IPS-18a (cell line): ENCODE results near the gene ENPP3.

Experiments used
- H3K27ac ChIP-seq: one replicate; pipeline ENCODE4 v1.5.1; 2013; ENCODE audit warnings: low read length
- H3K27me3 ChIP-seq: one replicate; pipeline ENCODE4 v1.6.1; 2013; ENCODE audit warnings: mild to moderate bottlenecking, low read length; ENCODE audit not compliant: control insufficient read depth, insufficient read depth
- H3K36me3 ChIP-seq: one replicate; pipeline ENCODE4 v1.6.1; 2013; ENCODE audit warnings: low read depth, low read length; ENCODE audit not compliant: control insufficient read depth
- H3K4me1 ChIP-seq: one replicate; pipeline ENCODE4 v1.6.1; 2013; ENCODE audit warnings: low read depth, low read length; ENCODE audit not compliant: control insufficient read depth
- H3K4me3 ChIP-seq: one replicate; pipeline ENCODE4 v1.5.1; 2013; ENCODE audit warnings: low read length
- H3K9ac ChIP-seq: one replicate; pipeline ENCODE4 v1.6.1; 2013; ENCODE audit warnings: mild to moderate bottlenecking, low read length, moderate library complexity
- H3K9me3 ChIP-seq: one replicate; pipeline ENCODE4 v1.6.1; 2013; ENCODE audit warnings: low read depth, low read length; ENCODE audit not compliant: control insufficient read depth

Gene ENPP3

GRCh38 chr6:131773284-131773950 lies 136.3 kb downstream of the ENPP3 start:
- H3K27ac ChIP-seq = no peak overlapping the region
- no peak overlapping the region for H3K4me3 ChIP-seq
- no peak overlapping the region for H3K9ac ChIP-seq
- no peaks in the 10 kb centered on the region for H3K9me3 ChIP-seq
- no peaks in the 10 kb centered on the region for H3K36me3 ChIP-seq
- H3K4me1 ChIP-seq = no peaks in the 10 kb centered on the region
- no peaks in the 10 kb centered on the region for H3K27me3 ChIP-seq

GRCh38 chr6:131775886-131776285 lies 138.8 kb downstream of the ENPP3 start:
- Histone ChIP-seq H3K9me3 (no peaks in the 10 kb centered on the region), H3K9ac (no peak overlapping the region), H3K27ac (no peak overlapping the region), H3K4me3 (no peak overlapping the region), H3K4me1 (no peaks in the 10 kb centered on the region), H3K27me3 (no peaks in the 10 kb centered on the region), H3K36me3 (no peaks in the 10 kb centered on the region)

- no peak overlapping the region for H3K4me3 ChIP-seq
- H3K27me3 ChIP-seq = no peaks in the 10 kb centered on the region
- H3K36me3 ChIP-seq = no peaks in the 10 kb centered on the region
- no peak overlapping the region for H3K27ac ChIP-seq
- no peaks in the 10 kb centered on the region for H3K9me3 ChIP-seq
- no peak overlapping the region for H3K9ac ChIP-seq
- no peaks in the 10 kb centered on the region for H3K4me1 ChIP-seq
Measured at GRCh38 chr6:131776985-131777384, 139.9 kb downstream of the ENPP3 start.

GRCh38 chr6:131778169-131778568 lies 141.1 kb downstream of the ENPP3 start:
- Histone ChIP-seq H3K27ac (no peak overlapping the region), H3K9ac (no peak overlapping the region), H3K9me3 (no peaks in the 10 kb centered on the region), H3K4me1 (no peaks in the 10 kb centered on the region), H3K4me3 (no peak overlapping the region), H3K27me3 (no peaks in the 10 kb centered on the region), H3K36me3 (no peaks in the 10 kb centered on the region)

- Histone ChIP-seq H3K27me3 (no peaks in the 10 kb centered on the region), H3K4me1 (no peaks in the 10 kb centered on the region), H3K4me3 (no peak overlapping the region)
Measured at GRCh38 chr6:131779304-131779703, 142.2 kb downstream of the ENPP3 start.

GRCh38 chr6:131780600-131780999 lies 143.5 kb downstream of the ENPP3 start:
- Histone ChIP-seq H3K4me3 (no peak overlapping the region), H3K9me3 (no peaks in the 10 kb centered on the region), H3K9ac (no peak overlapping the region)

More at GRCh38 chr6:131779304-131779703, 142.2 kb downstream of the ENPP3 start:
- Histone ChIP-seq H3K9me3 (no peaks in the 10 kb centered on the region), H3K27ac (no peak overlapping the region), H3K36me3 (no peaks in the 10 kb centered on the region), H3K9ac (no peak overlapping the region)

GRCh38 chr6:131781687-131782086 lies 144.6 kb downstream of the ENPP3 start:
- H3K36me3 ChIP-seq = no peaks in the 10 kb centered on the region
- no peak overlapping the region for H3K4me3 ChIP-seq
- no peaks in the 10 kb centered on the region for H3K4me1 ChIP-seq
- H3K27me3 ChIP-seq = no peaks in the 10 kb centered on the region
- no peaks in the 10 kb centered on the region for H3K9me3 ChIP-seq
- no peak overlapping the region for H3K27ac ChIP-seq
- no peak overlapping the region for H3K9ac ChIP-seq

More at GRCh38 chr6:131780600-131780999, 143.5 kb downstream of the ENPP3 start:
- no peaks in the 10 kb centered on the region for H3K36me3 ChIP-seq
- no peak overlapping the region for H3K27ac ChIP-seq
- no peaks in the 10 kb centered on the region for H3K4me1 ChIP-seq
- H3K27me3 ChIP-seq = no peaks in the 10 kb centered on the region

- H3K27me3 ChIP-seq = no peaks in the 10 kb centered on the region
- no peak overlapping the region for H3K4me3 ChIP-seq
- H3K36me3 ChIP-seq = no peaks in the 10 kb centered on the region
- H3K4me1 ChIP-seq = no peaks in the 10 kb centered on the region
- no peak overlapping the region for H3K27ac ChIP-seq
- H3K9me3 ChIP-seq = no peaks in the 10 kb centered on the region
- no peak overlapping the region for H3K9ac ChIP-seq
Measured at GRCh38 chr6:131782764-131783163, 145.7 kb downstream of the ENPP3 start.

- H3K4me3 ChIP-seq = no peak overlapping the region
- H3K9me3 ChIP-seq = no peaks in the 10 kb centered on the region
- no peaks in the 10 kb centered on the region for H3K36me3 ChIP-seq
- no peaks in the 10 kb centered on the region for H3K27me3 ChIP-seq
- no peak overlapping the region for H3K27ac ChIP-seq
- no peak overlapping the region for H3K9ac ChIP-seq
- H3K4me1 ChIP-seq = no peaks in the 10 kb centered on the region
Measured at GRCh38 chr6:131784561-131784960, 147.5 kb downstream of the ENPP3 start.

GRCh38 chr6:131787079-131787478 lies 150.0 kb downstream of the ENPP3 start:
- Histone ChIP-seq H3K27me3 (no peaks in the 10 kb centered on the region), H3K4me3 (no peak overlapping the region), H3K9me3 (no peaks in the 10 kb centered on the region), H3K9ac (no peak overlapping the region), H3K27ac (no peak overlapping the region), H3K36me3 (no peaks in the 10 kb centered on the region), H3K4me1 (no peaks in the 10 kb centered on the region)

- H3K4me3 ChIP-seq = no peak overlapping the region
- H3K36me3 ChIP-seq = no peaks in the 10 kb centered on the region
- H3K9me3 ChIP-seq = no peaks in the 10 kb centered on the region
- no peaks in the 10 kb centered on the region for H3K27me3 ChIP-seq
- no peak overlapping the region for H3K27ac ChIP-seq
- no peaks in the 10 kb centered on the region for H3K4me1 ChIP-seq
- H3K9ac ChIP-seq = no peak overlapping the region
Measured at GRCh38 chr6:131787766-131788712, 150.9 kb downstream of the ENPP3 start.
